Activated naive CD4-positive, alpha-beta T cell treated with anti-CD3 and anti-CD28 coated beads, Interleukin-2, amount 50 U/mL, for 24 hours (primary cell): ENCODE measurements around the gene STK4.

Experiments used
- H3K27ac Mint-ChIP-seq: one replicate; pipeline ENCODE4 v1.8.0; 2021; ENCODE audit warnings: mild to moderate bottlenecking, mixed read lengths
- H3K27me3 Mint-ChIP-seq: one replicate; pipeline ENCODE4 v1.8.0; 2021; ENCODE audit warnings: mixed read lengths
- H3K36me3 Mint-ChIP-seq: one replicate; pipeline ENCODE4 v1.8.0; 2021; ENCODE audit warnings: mixed read lengths
- H3K4me1 Mint-ChIP-seq: one replicate; pipeline ENCODE4 v1.8.0; 2021; ENCODE audit warnings: mixed read lengths
- H3K4me3 Mint-ChIP-seq: one replicate; pipeline ENCODE4 v1.8.0; 2021; ENCODE audit warnings: mild to moderate bottlenecking, mixed read lengths
- H3K9me3 Mint-ChIP-seq: one replicate; pipeline ENCODE4 v1.8.0; 2021; ENCODE audit warnings: mixed read lengths

STK4 gene

DNA sequence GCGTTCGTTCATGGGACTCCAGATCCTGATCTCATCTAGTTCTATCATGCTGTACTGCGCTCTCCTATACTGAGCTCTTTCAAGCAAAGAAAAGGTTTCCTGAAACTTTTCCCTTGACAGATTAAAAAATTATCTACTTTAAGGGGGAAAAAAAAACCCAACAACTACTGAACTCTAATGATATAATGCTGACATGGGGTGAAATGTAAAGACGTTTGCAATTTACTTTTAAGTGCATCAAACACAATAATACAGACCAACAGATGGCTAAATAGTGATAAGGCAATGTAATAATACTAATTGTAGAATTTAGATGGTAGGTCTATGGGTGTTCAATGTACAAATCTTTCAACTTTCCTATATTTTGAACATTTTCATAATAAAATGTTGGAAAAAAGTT is 22.5 kb upstream of the STK4 start:
- Mint-ChIP-seq H3K27ac (no peak overlapping the region), H3K36me3 (peaks cover 12% of the 10 kb centered on the region), H3K4me3 (no peak overlapping the region), H3K4me1 (no peaks in the 10 kb centered on the region), H3K9me3 (no peaks in the 10 kb centered on the region), H3K27me3 (no peaks in the 10 kb centered on the region)

DNA sequence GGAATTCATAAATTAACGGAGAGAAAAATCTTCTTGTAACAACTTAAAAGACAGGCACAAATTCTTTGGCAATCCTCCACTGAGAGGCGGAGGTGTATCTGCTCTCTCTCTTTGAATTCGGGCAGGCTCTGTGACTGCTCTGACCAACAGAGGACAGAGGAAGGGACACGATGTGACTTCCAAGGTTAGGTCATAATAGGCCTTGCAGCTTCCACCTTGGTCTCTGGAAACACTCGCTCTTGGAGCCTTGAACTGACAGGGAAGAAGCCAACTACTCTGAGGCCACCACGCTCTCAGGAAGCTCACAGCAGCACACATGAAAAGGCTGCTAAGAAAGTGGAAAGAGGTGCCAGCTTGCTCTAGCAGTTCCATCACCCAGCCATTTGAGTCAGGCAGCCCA is 21.1 kb upstream of the STK4 start:
- H3K4me3 Mint-ChIP-seq, result no peak overlapping the region
- no peaks in the 10 kb centered on the region for H3K27me3 Mint-ChIP-seq
- peaks cover 5% of the 10 kb centered on the region for H3K4me1 Mint-ChIP-seq
- no peak overlapping the region for H3K27ac Mint-ChIP-seq
- H3K9me3 Mint-ChIP-seq, result no peaks in the 10 kb centered on the region
- peaks cover 12% of the 10 kb centered on the region for H3K36me3 Mint-ChIP-seq

- H3K4me1 Mint-ChIP-seq, result peaks cover 6% of the 10 kb centered on the region
- H3K27ac Mint-ChIP-seq, result no peak overlapping the region
- H3K9me3 Mint-ChIP-seq, result no peaks in the 10 kb centered on the region
- H3K4me3 Mint-ChIP-seq, result no peak overlapping the region
- no peaks in the 10 kb centered on the region for H3K27me3 Mint-ChIP-seq
- H3K36me3 Mint-ChIP-seq, result peaks cover 8% of the 10 kb centered on the region
Observed at GRCh38 chr20:44946271-44946852, 19.9 kb upstream of the STK4 start.

DNA sequence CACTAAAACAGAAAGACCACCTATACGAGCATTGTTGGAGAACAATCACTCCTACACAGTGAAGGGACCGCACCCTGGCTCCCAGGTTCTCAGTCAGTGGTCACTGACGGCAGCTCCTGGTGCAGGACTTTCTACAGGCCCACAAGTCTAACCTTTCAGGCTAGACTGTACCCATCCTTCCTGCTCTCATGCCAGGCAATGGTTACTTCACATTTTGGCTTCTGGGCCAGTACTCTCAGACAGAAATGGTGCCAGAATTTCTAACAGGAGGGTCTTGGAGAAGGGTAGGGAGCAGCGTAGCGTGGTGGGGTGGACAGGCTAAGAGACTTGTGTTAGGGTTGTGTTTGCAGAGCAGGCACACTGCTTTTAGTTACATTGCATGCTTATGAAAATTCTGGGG is 18.2 kb upstream of the STK4 start:
- Mint-ChIP-seq H3K4me3 (no peak overlapping the region), H3K4me1 (peaks cover 15% of the 10 kb centered on the region), H3K36me3 (peaks cover 15% of the 10 kb centered on the region), H3K27ac (no peak overlapping the region), H3K9me3 (no peaks in the 10 kb centered on the region), H3K27me3 (no peaks in the 10 kb centered on the region)

GRCh38 chr20:44948513-44948912 is 17.8 kb upstream of the STK4 start:
- no peaks in the 10 kb centered on the region for H3K27me3 Mint-ChIP-seq

GRCh38 chr20:44950368-44950767 is 15.9 kb upstream of the STK4 start:
- peak overlapping the region; percentile 39 for H3K27ac Mint-ChIP-seq
- H3K36me3 Mint-ChIP-seq, result peaks cover 28% of the 10 kb centered on the region
- H3K9me3 Mint-ChIP-seq, result no peaks in the 10 kb centered on the region
- H3K4me1 Mint-ChIP-seq, result peaks cover 27% of the 10 kb centered on the region
- H3K4me3 Mint-ChIP-seq, result no peak overlapping the region
- H3K27me3 Mint-ChIP-seq, result no peaks in the 10 kb centered on the region

More at GRCh38 chr20:44948513-44948912, 17.8 kb upstream of the STK4 start:
- Mint-ChIP-seq H3K4me3 (no peak overlapping the region), H3K4me1 (peaks cover 19% of the 10 kb centered on the region), H3K36me3 (peaks cover 19% of the 10 kb centered on the region), H3K27ac (no peak overlapping the region), H3K9me3 (no peaks in the 10 kb centered on the region)

- Mint-ChIP-seq H3K27ac (peak overlapping the region; percentile 84), H3K36me3 (peaks cover 39% of the 10 kb centered on the region), H3K4me3 (no peak overlapping the region)
Observed at GRCh38 chr20:44952731-44953130, 13.6 kb upstream of the STK4 start.

DNA sequence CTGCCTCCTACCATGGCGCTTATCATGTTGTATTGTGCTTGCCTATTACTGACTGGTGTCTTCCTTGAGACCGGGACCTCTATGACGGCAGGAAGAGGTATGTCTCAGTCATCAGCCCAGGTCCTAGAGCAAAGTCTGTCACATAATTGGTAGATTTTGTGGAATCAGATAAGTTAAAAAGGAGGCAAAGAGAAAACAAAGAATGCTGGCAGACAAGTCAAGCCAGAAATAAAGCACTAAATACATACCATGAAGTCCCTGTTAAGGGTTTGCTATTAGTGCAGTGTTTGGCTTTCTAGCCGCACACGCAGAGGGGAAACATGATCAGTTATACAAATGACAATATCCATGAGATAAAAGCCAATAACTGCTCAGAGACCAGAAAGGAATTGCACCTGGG is 12.1 kb upstream of the STK4 start:
- peaks cover 45% of the 10 kb centered on the region for H3K36me3 Mint-ChIP-seq
- peaks cover 54% of the 10 kb centered on the region for H3K4me1 Mint-ChIP-seq
- H3K27me3 Mint-ChIP-seq, result no peaks in the 10 kb centered on the region
- no peak overlapping the region for H3K27ac Mint-ChIP-seq
- H3K9me3 Mint-ChIP-seq, result no peaks in the 10 kb centered on the region
- no peak overlapping the region for H3K4me3 Mint-ChIP-seq

More at GRCh38 chr20:44952731-44953130, 13.6 kb upstream of the STK4 start:
- peaks cover 40% of the 10 kb centered on the region for H3K4me1 Mint-ChIP-seq
- H3K9me3 Mint-ChIP-seq, result no peaks in the 10 kb centered on the region
- no peaks in the 10 kb centered on the region for H3K27me3 Mint-ChIP-seq

DNA sequence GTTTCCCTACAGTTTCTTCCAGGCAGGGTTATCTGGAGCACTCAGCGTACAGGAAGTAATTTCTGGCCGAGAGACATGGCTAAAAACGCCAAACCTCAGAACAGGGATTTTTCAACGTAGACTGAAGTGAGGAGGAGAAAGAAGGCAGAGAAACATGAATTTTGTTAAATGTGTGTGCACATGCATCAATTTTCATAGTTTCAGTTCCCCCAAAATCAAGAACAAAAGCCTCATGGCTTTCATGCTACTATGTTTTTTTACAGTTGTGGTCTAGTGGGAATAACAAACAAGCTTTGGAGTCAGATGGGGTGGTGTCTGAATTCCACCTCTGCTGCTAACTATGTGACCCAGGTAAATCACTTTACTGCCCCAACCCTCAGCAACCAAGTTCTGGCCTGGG is 11.0 kb upstream of the STK4 start:
- Mint-ChIP-seq H3K4me3 (no peak overlapping the region), H3K9me3 (no peaks in the 10 kb centered on the region), H3K36me3 (peaks cover 46% of the 10 kb centered on the region), H3K4me1 (peaks cover 55% of the 10 kb centered on the region), H3K27me3 (no peaks in the 10 kb centered on the region), H3K27ac (no peak overlapping the region)

DNA sequence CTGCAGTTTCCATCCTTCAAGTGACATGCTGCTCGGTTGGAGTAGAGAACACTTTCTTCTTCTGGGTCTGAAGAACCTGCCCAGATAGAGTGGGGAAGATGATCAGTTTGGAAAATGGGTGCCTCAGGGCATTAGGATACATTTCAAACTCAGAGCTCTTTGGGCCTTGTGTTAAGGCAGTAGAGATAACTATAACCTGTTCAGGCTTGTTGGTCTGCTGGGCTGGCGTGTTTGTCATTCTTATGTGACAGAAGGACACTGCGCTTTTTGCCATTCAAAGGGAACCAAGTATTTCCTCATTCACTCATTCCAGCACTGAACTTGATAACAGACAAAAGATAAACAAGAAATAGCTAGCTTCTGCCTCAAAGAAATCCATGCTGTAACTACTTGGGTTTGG is 9.9 kb upstream of the STK4 start:
- Mint-ChIP-seq H3K36me3 (peaks cover 46% of the 10 kb centered on the region), H3K9me3 (no peaks in the 10 kb centered on the region), H3K27ac (no peak overlapping the region), H3K4me3 (peak overlapping the region; percentile 31), H3K4me1 (peaks cover 65% of the 10 kb centered on the region), H3K27me3 (no peaks in the 10 kb centered on the region)

GRCh38 chr20:44958276-44958675 is 8.0 kb upstream of the STK4 start:
- H3K9me3 Mint-ChIP-seq, result no peaks in the 10 kb centered on the region
- H3K27me3 Mint-ChIP-seq, result no peaks in the 10 kb centered on the region
- peak overlapping the region; percentile 96 for H3K4me3 Mint-ChIP-seq
- peaks cover 68% of the 10 kb centered on the region for H3K4me1 Mint-ChIP-seq
- H3K27ac Mint-ChIP-seq, result peak overlapping the region; percentile 100
- H3K36me3 Mint-ChIP-seq, result peaks cover 36% of the 10 kb centered on the region

- H3K36me3 Mint-ChIP-seq, result peaks cover 28% of the 10 kb centered on the region
- H3K4me1 Mint-ChIP-seq, result peaks cover 66% of the 10 kb centered on the region
- H3K27ac Mint-ChIP-seq, result peak overlapping the region; percentile 100
- H3K27me3 Mint-ChIP-seq, result no peaks in the 10 kb centered on the region
- no peaks in the 10 kb centered on the region for H3K9me3 Mint-ChIP-seq
- H3K4me3 Mint-ChIP-seq, result peak overlapping the region; percentile 96
Observed at GRCh38 chr20:44959082-44959637, 7.2 kb upstream of the STK4 start.

DNA sequence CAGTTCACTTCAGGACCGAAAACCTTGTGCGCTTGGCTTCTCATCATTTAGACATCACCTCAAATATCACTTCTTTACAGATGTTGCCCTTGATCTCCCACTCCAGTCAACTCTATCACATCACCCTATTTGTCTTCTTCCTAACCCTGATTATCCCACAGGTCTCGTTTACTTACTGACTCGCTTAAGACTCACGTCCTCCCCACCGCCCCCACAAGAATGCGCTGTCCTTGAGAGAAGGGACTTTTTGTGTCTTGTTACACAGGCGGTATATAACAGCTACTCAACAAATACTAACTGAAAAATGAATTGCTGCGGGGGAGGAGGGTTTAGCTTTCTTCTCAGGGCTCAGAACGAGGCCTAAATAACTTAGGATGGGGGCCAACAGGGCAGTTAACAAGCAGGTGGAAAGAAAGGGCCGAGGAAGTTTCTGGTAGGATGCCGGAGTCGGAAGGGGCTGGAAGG is 6.6 kb upstream of the STK4 start:
- H3K4me1 Mint-ChIP-seq, result peaks cover 66% of the 10 kb centered on the region
- H3K9me3 Mint-ChIP-seq, result no peaks in the 10 kb centered on the region
- H3K4me3 Mint-ChIP-seq, result peak overlapping the region; percentile 96
- peaks cover 27% of the 10 kb centered on the region for H3K36me3 Mint-ChIP-seq
- H3K27ac Mint-ChIP-seq, result peak overlapping the region; percentile 100
- H3K27me3 Mint-ChIP-seq, result no peaks in the 10 kb centered on the region

DNA sequence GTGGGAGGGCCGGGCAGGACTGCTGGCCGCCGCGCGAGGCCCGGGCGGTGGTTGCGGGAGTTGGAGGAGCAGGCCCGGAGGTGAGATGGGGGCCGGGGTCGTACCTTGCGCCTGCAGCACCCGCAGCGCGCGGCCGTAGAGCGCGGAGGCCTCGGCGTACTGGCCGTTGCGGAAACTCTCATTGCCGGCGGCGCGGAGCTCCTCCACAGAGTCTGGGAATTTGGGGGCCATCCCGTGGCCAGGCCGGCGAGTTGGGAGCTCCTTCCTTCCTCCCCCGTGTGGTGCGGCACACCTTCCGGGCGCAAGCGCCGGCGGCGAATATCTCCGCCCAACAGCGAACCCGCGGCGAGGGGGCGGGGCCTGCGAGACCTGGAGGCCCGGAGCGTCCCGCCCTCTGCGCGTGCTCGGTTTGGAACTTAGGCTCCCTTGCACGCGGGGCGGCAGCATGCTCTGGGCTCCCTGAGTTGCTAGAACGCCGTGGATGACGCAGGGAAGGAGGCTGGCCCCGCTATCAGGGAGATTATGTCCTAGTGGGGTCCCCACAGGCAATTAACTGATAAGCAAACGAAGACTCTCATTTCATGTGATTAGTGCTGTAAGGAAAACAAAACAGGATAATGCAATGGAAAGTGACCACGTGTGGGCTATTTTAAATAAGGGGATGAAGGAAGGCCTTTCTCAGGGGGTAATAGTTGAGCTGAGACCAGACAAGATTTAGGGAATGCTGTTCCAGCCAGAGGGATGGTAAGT is 6.0 kb upstream of the STK4 start, which contains the start of gene TOMM34:
Gene TOMM34, minus strand, starts transcription at position 295 of the 750 bp plus-strand sequence. Its CDS starts 64 bp downstream, at position 231.
- Mint-ChIP-seq H3K27ac (peak within 1 kb of the TSS; percentile 100), H3K4me3 (peak within 1 kb of the TSS; percentile 96), H3K9me3 (no peaks in the 10 kb centered on the region), H3K27me3 (no peaks in the 10 kb centered on the region), H3K4me1 (peaks cover 68% of the 10 kb centered on the region), H3K36me3 (peaks cover 21% of the 10 kb centered on the region)

DNA sequence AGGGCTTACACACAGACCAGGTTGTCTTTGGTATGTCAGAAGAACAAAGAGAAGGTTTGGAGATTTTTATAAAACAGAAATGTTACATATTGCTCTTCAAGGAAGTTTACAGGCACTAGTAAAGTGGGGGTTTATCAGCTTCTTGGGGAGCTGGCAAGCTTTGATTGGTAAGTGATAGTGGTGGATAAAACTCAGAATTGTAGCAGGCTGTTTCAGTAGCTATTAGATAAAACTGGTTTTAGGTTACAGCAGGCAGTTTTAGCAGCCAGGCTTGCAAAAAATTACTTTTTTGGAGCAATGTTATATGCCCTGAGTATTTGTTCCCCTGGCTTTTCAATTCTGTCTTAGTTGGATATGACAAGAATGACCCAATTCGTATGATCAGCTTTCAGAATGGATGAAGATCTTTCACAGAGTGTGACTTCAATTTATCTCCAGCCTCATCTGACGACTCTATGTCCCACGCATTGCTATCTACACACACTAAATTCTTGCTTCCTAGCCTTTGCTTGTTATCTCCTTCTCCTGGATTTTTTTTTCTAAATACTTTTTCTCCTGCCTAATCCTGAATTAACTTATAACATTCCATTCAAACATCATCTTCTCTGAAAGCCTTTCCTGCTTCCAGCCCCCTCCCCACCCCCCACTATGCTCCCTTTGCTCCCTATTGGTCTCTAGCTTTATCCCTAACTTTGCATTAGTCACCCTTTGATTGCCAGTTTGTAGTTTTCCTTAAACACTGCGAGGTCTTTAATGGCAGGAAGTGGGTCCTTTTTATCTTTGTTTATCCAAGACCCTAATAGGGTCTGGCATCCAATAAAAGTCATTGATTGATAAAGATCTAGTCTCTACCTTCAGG is 5.1 kb upstream of the STK4 start:
- Mint-ChIP-seq H3K27me3 (no peaks in the 10 kb centered on the region), H3K9me3 (no peaks in the 10 kb centered on the region), H3K4me3 (peak overlapping the region; percentile 44), H3K36me3 (peaks cover 16% of the 10 kb centered on the region), H3K27ac (peak overlapping the region; percentile 99), H3K4me1 (peaks cover 72% of the 10 kb centered on the region)
